SK-N-SH treated with all-trans-retinoic acid at 6 μM for 48 hours (cell line): ENCODE results near the gene AFDN.

Experiments
- ARNTL ChIP-seq: fragments of 450-650 bp; formaldehyde crosslinking; IDR thresholded peaks from 2 replicates; pipeline ENCODE4 v1.5.0; 2020; ENCODE audit warnings: low read depth, mild to moderate bottlenecking, moderate library complexity, borderline replicate concordance
- CSDC2 ChIP-seq: fragments of 250-450 bp; sonication (Bioruptor Pico); IDR thresholded peaks from 2 replicates; pipeline ENCODE4 v1.5.0; 2020; ENCODE audit warnings: mild to moderate bottlenecking, moderate library complexity
- ISL1 ChIP-seq: fragments of 250-450 bp; sonication (Bioruptor Pico); IDR thresholded peaks from 2 replicates; pipeline ENCODE4 v2.1.2; 2022; ENCODE audit warnings: mild to moderate bottlenecking, moderate library complexity
- SNAI2 ChIP-seq: fragments of 250-450 bp; sonication (Bioruptor Pico); IDR thresholded peaks from 2 replicates; pipeline ENCODE4 v1.5.0; 2020; ENCODE audit warnings: mild to moderate bottlenecking, moderate library complexity
- ZFP3 ChIP-seq: fragments of 250-450 bp; sonication (Bioruptor Pico); IDR thresholded peaks from 2 replicates; pipeline ENCODE4 v1.5.0; 2020; ENCODE audit warnings: mild to moderate bottlenecking, moderate library complexity
- ZNF70 ChIP-seq: fragments of 450-650 bp; formaldehyde crosslinking; IDR thresholded peaks from 2 replicates; pipeline ENCODE4 v1.5.0; 2020; ENCODE audit warnings: mild to moderate bottlenecking, moderate library complexity
- TF ChIP-seq, protein P1 (sequence below): fragments of 250-450 bp; sonication (Bioruptor Pico); IDR thresholded peaks from 2 replicates; pipeline ENCODE4 v1.8.0; 2021; ENCODE audit warnings: low read depth, mild to moderate bottlenecking, moderate library complexity, borderline replicate concordance

DNA sequence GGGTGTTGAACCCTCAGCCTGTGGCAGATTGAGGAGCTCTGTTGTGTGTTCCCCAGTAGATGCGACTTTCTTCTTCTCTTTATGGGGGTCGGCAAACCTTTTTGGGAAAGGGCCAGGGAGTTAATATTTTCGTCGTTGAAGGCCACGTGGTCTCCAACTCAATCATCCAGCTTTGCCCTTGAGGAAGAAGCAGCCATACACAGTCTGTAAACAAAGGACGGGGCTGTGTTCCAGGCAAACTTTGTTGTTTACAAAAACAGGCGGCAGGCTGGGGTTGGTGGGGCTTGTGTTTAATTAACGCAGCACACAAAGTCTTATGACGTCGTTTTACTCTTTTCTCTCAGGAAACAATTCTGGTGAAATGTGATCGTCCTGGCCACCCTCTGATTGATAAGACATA is 190.9 kb downstream of the AFDN start:
- no peak for TF ChIP-seq ARNTL (CRISPR knock-in tag)
- TF ChIP-seq ZFP3 (CRISPR knock-in tag), result no peak
- TF ChIP-seq SNAI2 (CRISPR knock-in tag), result no peak
- no peak for TF ChIP-seq ZNF70 (CRISPR knock-in tag)
- no peak for TF ChIP-seq CSDC2
- TF ChIP-seq ISL1 (CRISPR knock-in tag), result no peak
- TF ChIP-seq, protein P1, sequence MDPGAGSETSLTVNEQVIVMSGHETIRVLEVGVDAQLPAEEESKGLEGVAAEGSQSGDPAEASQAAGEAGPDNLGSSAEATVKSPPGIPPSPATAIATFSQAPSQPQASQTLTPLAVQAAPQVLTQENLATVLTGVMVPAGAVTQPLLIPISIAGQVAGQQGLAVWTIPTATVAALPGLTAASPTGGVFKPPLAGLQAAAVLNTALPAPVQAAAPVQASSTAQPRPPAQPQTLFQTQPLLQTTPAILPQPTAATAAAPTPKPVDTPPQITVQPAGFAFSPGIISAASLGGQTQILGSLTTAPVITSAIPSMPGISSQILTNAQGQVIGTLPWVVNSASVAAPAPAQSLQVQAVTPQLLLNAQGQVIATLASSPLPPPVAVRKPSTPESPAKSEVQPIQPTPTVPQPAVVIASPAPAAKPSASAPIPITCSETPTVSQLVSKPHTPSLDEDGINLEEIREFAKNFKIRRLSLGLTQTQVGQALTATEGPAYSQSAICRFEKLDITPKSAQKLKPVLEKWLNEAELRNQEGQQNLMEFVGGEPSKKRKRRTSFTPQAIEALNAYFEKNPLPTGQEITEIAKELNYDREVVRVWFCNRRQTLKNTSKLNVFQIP (CRISPR knock-in tag), result no peak
